G401.6 (cell line): ENCODE results near the gene ADAM11.

Source experiments
- FAIRE-seq: peaks from 2 replicates; lab custom pipeline; 2012; peaks lifted over from hg19 to GRCh38; lab: Jason Lieb, UNC

The ADAM11 gene

GRCh38 chr17:44830359-44831288 lies 71.8 kb downstream of the ADAM11 start:
- FAIRE-seq, result peak; percentile 97

DNA sequence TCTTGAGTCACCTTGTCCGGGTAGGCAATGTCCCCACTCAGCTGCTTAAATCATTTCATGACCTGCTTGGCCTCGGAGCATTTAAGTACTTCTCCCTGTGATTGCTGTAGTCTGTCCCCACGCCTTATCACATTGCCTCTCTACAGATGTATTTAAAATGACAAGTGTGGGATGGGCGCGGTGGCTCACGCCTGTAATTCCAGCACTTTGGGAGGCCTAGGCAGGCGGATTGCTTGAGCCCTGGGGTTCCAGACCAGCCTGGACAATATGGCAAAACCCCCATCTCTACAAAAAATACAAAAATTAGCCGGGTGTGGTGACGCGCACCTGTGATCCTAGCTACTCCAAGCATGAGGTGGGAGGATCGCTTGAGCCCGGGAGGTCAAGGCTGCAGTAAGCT lies 72.6 kb downstream of the ADAM11 start:
- FAIRE-seq, result no peak
